ENCODE results near the gene ZNF764.
"Not testable (repeated sequence)": the region's sequence is repeated elsewhere in the genome, so short reads cannot be mapped to it uniquely, and the experiment has no call there.

The ZNF764 gene

GRCh38 chr16:30543067-30543466 is 15.1 kb downstream of the ZNF764 start:
- DNase-seq, result no peak

DNA sequence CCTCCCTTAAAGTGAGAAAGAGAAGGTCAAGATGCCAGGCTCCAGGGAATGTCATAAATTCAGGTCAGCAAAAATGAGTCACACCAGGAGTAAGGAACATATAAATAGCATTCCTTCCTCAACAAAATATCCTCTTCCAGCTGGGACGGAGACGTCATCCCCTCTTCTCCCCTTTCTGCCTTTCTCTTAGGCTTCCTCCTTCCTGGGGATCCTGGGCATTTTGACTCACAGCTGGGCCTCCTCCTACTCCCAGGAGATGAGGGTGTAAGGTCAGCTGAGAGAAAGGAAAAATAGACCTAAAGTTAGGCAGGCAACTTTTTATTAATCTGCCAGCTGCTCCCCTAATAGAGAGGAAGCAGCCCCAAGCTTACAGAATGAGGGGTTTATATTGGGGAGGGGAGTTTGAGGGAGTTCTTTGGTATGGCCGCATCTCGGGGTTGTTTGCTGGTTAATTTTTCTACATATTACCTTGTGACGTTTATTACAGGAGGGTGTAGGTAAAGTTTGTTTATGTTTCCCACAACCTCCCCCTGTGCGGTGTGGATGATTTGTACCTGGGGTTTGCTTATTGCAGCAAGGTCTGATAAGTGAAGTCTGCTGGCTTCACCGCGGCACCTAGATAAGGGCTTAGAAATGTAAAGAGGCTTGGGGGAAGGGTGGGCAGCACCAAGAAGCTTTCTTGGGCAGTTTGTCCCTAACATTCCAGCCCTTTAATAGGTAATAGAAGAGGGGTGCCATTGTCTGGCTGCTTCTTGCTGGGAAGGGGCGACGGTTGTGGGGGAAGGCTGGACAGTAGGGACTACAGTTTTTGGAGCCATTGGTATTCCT is 16.5 kb downstream of the ZNF764 start:
- DNase-seq, result peak; percentile 76

- not testable (repeated sequence) for DNase-seq
These were observed 17.2 kb downstream of the ZNF764 start for GRCh38 chr16:30540916-30541464.

- DNase-seq, result not testable (repeated sequence)
These were observed 18.1 kb downstream of the ZNF764 start for GRCh38 chr16:30539986-30540526.

- DNase-seq, result no peak
These were observed 18.9 kb downstream of the ZNF764 start for GRCh38 chr16:30539000-30539964.

GRCh38 chr16:30536391-30537024 is 21.7 kb downstream of the ZNF764 start:
- not testable (repeated sequence) for DNase-seq

- peak; percentile 72 for DNase-seq
These were observed 22.4 kb downstream of the ZNF764 start for GRCh38 chr16:30535777-30536190.

DNA sequence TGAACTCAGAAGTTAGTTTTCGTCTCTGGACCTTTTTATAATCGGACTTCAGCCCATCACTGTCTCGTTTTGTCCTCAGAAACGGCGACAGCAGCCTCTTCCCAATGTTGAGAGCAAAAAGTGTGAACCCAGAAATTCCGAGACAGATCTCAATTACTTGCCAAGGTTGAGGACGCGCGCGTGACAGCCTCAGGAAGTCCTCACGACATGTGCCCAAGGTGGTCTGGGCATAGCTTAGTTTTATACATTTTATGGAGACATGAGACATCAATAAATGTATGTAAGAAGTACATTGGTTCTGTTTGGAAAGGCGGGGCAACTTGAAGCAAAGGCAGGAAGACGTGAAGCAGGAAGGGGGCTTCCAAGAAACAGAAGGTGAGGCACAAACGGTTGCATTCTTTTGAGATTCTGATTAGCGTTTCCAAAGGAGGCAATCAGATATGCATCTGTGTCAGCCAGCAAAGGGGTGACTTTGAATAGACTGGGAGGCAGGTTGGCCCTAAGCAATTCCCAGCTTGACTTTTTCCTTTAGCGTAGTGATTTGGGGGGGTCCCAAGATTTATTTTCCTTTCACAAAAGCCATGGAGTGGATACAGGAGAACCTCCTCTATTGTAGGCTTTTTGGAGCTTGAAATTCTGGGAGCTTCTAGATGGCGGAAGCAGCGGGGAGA is 22.9 kb downstream of the ZNF764 start:
- no peak for DNase-seq

DNA sequence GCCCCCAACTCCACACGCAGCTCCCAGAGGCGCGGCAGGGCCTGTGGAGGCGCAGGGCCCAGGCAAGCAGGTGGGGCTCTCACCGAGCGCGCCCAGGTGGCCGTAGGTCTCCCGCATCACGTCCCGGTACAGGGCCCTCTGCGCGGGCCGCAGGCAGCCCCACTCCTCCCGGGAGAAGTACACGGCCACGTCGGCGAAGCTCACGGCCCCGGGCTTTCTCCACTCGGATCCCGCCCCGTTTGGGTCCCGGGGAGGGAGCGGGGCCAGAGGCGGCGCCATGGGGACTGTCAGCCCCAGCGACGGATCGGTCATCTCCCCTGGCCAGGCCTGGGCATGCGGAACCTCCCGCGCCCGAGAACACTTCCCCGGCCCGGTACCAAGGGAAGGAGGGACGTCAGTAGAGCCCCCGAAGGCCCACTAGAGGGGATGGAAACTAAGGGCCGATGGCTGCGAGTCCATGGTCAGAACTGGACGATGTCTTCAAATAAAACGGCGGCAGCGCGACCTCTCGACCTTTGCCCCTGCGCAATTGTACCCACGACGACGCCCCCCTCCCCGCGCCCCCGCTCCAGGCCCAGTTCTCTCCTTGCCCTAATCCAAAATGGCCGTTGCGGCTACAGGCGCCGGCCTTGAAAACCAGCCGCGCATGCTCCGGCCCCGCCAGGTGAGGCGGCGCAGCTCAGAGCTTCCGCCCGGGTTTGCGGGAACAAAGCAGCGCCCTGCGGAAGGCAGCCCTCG is 23.6 kb downstream of the ZNF764 start, which contains the start of gene ZNF747:
Gene ZNF747 (minus strand): TSS at position 491 of the 738 bp plus-strand sequence. CDS start 179 bp downstream, at position 312.
- peak; percentile 78 for DNase-seq

GRCh38 chr16:30533748-30534367 is 24.3 kb downstream of the ZNF764 start:
- DNase-seq, result no peak

GRCh38 chr16:30533146-30533522 is 25.0 kb downstream of the ZNF764 start:
- DNase-seq, result no peak

- DNase-seq, result no peak
These were observed 25.7 kb downstream of the ZNF764 start for GRCh38 chr16:30532285-30533145.

DNA sequence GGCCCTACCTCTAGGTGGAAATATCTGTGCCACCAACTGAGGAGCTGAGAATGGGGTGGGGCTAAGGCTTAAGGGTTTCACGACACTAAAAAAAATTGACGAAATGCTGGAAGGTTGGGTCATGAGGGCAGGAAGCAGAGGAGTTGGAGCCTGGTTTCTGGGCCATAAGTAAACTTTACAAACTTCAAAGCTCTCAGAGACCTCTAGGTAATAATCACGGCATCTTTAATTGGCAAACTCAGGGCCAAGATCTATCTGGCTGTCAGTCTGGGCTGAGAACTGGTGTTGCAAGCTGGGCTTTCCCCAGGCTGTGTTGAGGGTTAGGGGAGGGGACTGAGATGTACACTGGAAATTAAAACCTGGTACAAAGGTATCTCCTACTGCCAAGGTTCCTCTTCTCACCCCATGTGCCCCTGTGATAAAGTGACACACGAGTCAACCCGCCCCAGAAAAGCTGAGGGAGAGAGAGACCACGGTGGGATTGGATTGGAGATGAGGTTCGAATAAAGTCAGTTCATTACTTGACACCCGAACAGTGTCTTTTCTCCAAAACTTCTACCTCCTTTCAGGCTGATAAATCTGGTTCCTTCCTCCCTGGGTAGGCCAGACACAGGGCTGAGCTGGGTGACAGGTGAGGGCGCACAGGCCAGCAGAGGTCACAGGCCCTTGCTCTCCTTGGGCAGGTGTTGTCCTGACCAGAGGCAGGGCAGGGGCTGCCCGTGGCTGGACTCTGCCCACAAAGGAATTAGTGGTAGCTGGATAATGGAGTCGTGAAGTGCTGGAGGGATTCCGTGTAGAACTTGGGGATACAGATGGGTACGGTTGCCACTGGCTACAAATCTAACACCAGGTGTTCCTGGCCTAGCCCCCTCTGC is 27.8 kb downstream of the ZNF764 start:
- DNase-seq, result no peak

DNA sequence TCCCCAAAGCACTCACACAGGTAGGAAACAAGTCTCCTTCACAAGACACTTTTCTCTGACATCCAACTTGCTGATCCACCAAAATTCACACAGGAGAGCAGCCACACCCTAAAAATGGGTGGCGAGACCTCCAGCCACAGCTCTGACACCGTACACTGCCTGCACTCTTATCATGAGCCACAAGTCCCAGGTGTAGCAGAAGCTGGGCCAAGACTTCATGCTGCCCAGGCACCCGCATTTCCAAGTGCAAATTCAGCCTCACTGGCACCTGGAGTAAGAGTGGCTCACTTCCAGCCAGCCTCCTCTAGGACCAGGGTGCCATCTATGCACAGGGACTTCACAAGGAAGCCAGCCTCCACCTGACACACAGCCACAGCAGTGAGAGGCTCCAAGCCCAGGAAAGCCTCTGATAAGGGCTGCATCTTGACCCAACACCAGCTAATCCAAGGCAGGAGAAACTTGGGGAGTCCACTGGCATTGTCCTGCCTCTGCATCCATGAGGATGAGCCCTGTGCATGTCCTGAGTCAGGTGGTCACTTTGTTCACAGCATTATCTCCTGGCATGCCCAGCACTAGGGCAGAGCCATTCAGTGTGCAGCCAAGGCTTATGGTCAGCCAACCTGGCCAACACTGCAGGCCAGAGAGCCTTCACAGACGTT is 29.2 kb downstream of the ZNF764 start:
- DNase-seq, result no peak

DNA sequence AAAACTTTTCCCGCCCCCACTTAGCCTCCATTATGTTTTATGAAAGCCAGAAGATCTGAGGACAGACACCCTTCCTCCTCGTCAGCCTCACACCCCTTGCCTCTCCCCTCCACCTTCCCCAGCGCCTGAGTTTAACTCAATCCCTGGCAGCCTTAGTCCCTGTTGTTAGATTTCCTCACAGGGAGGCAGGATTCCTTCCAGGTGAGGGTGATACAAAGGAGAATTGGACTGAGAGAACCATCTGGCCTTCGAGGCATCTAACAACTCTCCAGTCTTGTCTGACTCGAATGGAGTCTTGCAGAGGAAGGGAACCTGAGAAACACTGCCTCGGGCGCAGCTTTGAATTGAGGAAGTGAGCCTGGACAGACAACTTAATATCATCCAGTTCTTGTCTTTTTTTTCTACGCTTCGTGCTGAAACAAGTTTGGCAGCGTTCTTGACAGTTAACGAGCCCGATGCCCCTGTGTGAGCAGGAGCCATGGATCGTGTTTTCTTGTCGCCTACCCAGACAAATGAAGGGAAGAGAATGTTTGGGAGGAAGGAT is 30.5 kb downstream of the ZNF764 start:
- DNase-seq, result no peak

DNA sequence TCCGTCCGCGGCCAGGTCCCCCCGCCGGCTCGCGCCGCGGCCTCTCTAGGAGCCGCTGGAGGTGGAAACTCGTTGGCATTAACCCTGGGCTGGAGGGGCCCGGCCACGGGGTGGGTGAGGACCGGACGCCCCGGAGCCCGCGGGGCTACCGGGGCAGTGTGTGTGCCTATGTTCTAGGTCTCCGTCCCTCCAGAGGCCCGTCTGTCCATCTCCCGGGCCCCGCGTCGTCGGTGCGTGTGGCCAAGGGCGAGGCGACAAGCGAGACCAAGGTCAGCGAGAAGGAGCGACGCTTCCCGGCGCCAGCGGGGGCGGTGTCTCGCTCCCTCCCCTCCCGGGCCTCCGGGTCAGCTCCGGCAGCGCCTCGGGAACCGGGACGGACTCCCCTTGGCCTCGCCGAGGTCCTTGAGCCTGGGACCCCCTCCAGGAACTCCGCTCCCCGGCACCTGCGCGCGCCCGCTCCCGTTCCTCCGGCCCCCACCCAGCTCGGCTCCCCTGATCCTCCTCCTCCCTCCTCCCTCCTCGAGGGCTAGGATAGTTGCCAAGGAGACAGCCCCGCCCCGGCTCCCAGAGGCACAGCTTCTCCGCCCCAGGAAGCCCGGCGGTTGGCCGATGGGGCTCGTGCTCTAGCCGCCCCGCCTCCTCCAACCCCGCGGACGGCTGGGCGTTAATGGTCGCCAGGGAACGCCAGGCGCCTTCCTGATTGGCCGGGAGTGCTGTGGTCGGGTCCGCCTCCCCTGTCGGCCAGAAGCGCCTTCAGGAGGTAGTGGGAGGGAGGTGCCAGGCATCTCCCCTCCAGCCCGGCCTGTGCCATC is 31.1 kb downstream of the ZNF764 start:
- DNase-seq, result peak; percentile 98
